Liver (tissue), 3 donors: ENCODE results near the gene ENPP7.

Experiments
- CTCF ChIP-seq: fragments of 150-350 bp; IDR thresholded peaks from 2 replicates; pipeline ENCODE4 v1.5.1; 2017; ENCODE audit warnings: improper control_type of control experiment, low read depth, low read length; ENCODE audit not compliant: missing input control
- SP1 ChIP-seq: IDR thresholded peaks from 2 replicates; pipeline ENCODE4 v1.6.1; 2018; ENCODE audit warnings: antibody characterized with exemption, mild to moderate bottlenecking
- donor health status: healthy.
- donor health status: healthy.

- TF ChIP-seq SP1 (no peak), CTCF (no peak)
These were observed 10.6 kb downstream of the ENPP7 start for GRCh38 chr17:79741401-79741750.
